BLaER1 (cell line): ENCODE measurements around the gene SKAP1.
A peak's percentile ranks its signal among the peaks of the same experiment; 100 is the strongest.

Source experiments
- H3K27ac ChIP-seq: shearing (Covaris generic); formaldehyde crosslinking; 2 replicates; pipeline ENCODE4 v1.8.1; 2022
- H3K27me3 ChIP-seq: shearing (Covaris generic); formaldehyde crosslinking; 2 replicates; pipeline ENCODE4 v1.8.1; 2022
- H3K36me3 ChIP-seq: shearing (Covaris generic); formaldehyde crosslinking; 2 replicates; pipeline ENCODE4 v1.8.1; 2022
- H3K4me1 ChIP-seq: shearing (Covaris generic); formaldehyde crosslinking; 2 replicates; pipeline ENCODE4 v1.8.1; 2022
- H3K4me2 ChIP-seq: shearing (Covaris generic); formaldehyde crosslinking; 2 replicates; pipeline ENCODE4 v1.8.1; 2022
- H3K4me3 ChIP-seq: shearing (Covaris generic); formaldehyde crosslinking; 2 replicates; pipeline ENCODE4 v1.8.1; 2022
- H3K9ac ChIP-seq: shearing (Covaris generic); formaldehyde crosslinking; 2 replicates; pipeline ENCODE4 v1.8.1; 2022
- H3K9me3 ChIP-seq: shearing (Covaris generic); formaldehyde crosslinking; 2 replicates; pipeline ENCODE4 v1.8.1; 2022
- H4K20me1 ChIP-seq: shearing (Covaris generic); formaldehyde crosslinking; 2 replicates; pipeline ENCODE4 v1.8.1; 2022
- Cebpa-rat ChIP-seq: shearing (Covaris generic); IDR thresholded peaks from 2 replicates; pipeline ENCODE4 v1.8.1; 2022

The SKAP1 gene

DNA sequence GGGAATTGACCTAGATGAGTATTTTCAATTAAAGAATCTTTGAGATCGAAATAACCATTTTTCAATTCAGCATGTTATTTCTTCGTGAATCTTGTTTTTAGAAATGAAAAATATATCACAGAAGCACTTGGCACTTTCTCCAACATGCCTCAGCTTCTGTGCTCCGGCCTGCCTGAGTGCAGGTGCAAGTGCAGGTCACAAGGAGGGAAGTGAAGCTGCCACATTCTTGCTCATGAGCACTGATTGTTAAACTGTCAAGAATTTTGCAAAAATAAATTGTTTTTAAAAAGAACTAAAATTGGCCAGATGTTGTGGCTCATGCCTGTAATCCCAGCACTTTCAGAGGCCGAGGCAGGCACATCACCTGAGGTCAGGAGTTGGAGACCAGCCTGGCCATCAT is 38.3 kb upstream of the SKAP1 start:
- H3K27ac ChIP-seq = no peak overlapping the region
- H3K9me3 ChIP-seq = no peaks in the 10 kb centered on the region
- H3K4me2 ChIP-seq = peak overlapping the region; percentile 29; the same call in 1 of the 2 replicates
- H3K27me3 ChIP-seq = no peaks in the 10 kb centered on the region
- H3K36me3 ChIP-seq = no peaks in the 10 kb centered on the region
- H4K20me1 ChIP-seq = no peaks in the 10 kb centered on the region
- H3K9ac ChIP-seq = no peak overlapping the region
- TF ChIP-seq Cebpa-rat = no peak
- H3K4me1 ChIP-seq = peaks cover 47% of the 10 kb centered on the region
- no peak overlapping the region for H3K4me3 ChIP-seq

DNA sequence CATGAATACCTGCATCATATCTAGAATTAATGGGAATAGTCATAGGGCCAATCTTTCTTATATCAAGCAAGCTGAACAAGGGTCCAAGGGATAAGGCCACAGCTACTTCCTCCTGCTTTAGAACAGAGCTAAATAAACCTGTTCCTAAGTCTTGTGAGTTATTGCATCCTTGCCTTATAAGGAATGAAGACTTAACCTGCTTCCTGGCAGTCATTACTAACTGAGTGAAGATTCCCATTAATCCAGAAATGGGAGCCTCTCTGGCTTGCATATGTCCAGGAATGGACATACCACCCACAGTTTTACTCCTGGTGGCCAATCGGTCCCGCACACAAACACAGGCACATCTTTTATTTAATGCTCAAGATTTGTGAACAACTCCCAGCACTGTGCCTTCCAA is 35.9 kb upstream of the SKAP1 start:
- Histone ChIP-seq H3K4me3 (no peak overlapping the region), H3K9ac (no peak overlapping the region), H3K27ac (no peak overlapping the region), H3K4me1 (peaks cover 24% of the 10 kb centered on the region), H3K36me3 (no peaks in the 10 kb centered on the region), H3K27me3 (no peaks in the 10 kb centered on the region), H3K9me3 (no peaks in the 10 kb centered on the region), H4K20me1 (no peaks in the 10 kb centered on the region), H3K4me2 (no peak overlapping the region)
- TF ChIP-seq Cebpa-rat = no peak

DNA sequence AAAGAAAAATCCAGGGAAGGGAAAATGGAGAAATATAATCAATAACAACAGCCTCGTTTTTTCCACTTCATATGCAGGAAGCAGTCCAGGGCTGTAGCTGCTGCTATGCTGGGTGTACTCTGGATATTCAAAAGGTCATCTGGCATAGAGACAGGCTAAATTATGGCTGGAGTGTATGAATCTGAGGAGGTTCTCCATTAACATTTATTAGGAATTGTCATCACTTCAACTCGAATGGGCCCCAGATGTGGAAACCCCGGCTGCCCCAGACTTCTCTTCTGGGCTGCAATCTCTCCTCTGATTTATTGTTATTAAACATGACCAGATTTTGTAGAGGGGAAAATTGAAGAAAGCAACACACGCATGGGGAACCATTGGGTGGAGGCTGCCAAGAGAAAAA is 33.5 kb upstream of the SKAP1 start:
- Histone ChIP-seq H4K20me1 (no peaks in the 10 kb centered on the region), H3K27me3 (no peaks in the 10 kb centered on the region), H3K27ac (no peak overlapping the region), H3K4me1 (peaks cover 7% of the 10 kb centered on the region; the same call in 1 of the 2 replicates), H3K9ac (no peak overlapping the region), H3K4me3 (no peak overlapping the region), H3K9me3 (no peaks in the 10 kb centered on the region), H3K36me3 (no peaks in the 10 kb centered on the region), H3K4me2 (no peak overlapping the region)
- TF ChIP-seq Cebpa-rat = no peak

DNA sequence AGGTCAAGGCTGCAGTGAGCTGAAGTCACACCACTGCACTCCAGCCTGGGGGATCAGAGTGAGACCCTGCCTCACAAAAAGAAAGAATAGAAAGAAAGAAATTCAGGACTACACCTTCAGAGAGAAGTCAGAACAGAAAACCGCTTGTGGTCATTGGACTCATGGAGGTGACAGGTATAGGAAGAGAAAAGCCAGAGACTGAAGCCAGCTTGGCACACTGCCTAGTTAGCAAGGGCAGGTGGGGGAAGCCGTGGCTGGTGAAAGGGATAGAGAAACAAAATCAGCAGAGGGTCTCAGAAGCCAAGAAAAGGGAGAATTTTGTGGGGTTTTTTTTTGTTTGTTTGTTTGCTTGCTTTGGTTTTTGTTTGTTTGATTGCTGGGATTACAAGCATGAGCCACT is 32.9 kb upstream of the SKAP1 start:
- H4K20me1 ChIP-seq = no peaks in the 10 kb centered on the region
- H3K27ac ChIP-seq = no peak overlapping the region
- H3K27me3 ChIP-seq = no peaks in the 10 kb centered on the region
- H3K4me3 ChIP-seq = no peak overlapping the region
- no peak overlapping the region for H3K4me2 ChIP-seq
- H3K36me3 ChIP-seq = no peaks in the 10 kb centered on the region
- H3K9me3 ChIP-seq = no peaks in the 10 kb centered on the region
- H3K4me1 ChIP-seq = peaks cover 1% of the 10 kb centered on the region; the same call in 1 of the 2 replicates
- no peak overlapping the region for H3K9ac ChIP-seq
- no peak for TF ChIP-seq Cebpa-rat

DNA sequence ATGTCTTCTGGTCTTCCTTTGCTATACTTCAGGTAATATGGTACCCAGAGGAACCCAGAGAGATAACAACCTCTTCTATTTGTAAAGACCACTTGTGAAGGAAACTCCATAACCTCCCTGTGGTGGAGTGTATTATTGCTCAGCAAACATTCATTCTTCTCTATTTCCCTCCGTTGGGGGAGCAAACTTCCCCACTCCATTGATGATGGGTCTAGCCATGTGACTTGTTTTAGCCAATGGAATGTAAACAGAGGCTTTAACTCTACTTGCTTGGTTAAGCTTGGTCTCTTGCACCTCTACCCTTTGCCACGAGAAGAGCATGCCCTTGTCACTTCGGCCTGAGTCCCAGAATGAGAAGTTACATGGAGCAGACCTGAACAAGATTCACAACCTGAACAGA is 30.0 kb upstream of the SKAP1 start:
- peaks cover 5% of the 10 kb centered on the region for H3K9me3 ChIP-seq
- H3K4me2 ChIP-seq = no peak overlapping the region
- no peaks in the 10 kb centered on the region for H3K27me3 ChIP-seq
- TF ChIP-seq Cebpa-rat = no peak
- H3K27ac ChIP-seq = no peak overlapping the region
- no peak overlapping the region for H3K9ac ChIP-seq
- no peak overlapping the region for H3K4me3 ChIP-seq
- peaks cover 14% of the 10 kb centered on the region for H3K4me1 ChIP-seq
- H4K20me1 ChIP-seq = no peaks in the 10 kb centered on the region
- H3K36me3 ChIP-seq = no peaks in the 10 kb centered on the region

DNA sequence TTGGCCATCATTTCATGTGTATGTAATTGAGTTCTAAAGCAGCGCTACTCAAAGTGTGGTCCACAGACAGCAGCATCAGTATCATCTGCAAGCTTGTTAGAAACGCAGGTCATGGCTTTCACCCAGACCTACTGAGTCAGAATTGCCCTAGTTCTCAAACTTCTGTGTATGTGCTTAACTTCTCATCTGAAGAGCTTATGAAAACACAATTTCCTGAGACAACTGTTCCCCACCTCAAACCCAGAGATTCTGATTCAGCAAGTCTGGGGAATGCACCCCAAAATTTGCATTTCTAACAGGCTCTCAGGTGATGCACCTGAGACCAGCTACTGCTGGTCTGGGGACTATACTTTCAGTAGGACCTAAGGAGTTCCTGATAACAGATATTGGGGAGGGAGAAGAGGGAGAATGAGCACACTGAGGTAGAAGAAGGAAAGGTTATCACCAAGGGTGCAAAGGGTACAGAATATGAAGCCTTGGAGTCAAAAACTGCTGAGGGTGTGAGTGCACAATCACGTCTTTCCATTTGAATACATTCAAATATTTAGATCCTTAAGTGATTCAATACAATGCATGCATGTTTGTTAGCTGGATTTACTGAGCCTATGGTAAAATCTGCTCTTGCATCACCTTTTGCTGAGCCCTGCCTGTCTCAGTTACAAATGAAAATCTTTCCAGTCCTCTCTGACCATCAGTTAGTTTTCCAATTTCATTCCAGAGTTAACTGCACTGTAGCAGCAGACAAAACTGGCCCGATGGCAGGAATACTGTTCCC is 29.2 kb upstream of the SKAP1 start:
- Histone ChIP-seq H3K9me3 (peaks cover 13% of the 10 kb centered on the region), H3K4me2 (no peak overlapping the region), H3K9ac (no peak overlapping the region), H3K27ac (no peak overlapping the region), H3K27me3 (no peaks in the 10 kb centered on the region), H3K36me3 (no peaks in the 10 kb centered on the region), H3K4me1 (peaks cover 16% of the 10 kb centered on the region), H3K4me3 (no peak overlapping the region), H4K20me1 (no peaks in the 10 kb centered on the region)
- no peak for TF ChIP-seq Cebpa-rat

DNA sequence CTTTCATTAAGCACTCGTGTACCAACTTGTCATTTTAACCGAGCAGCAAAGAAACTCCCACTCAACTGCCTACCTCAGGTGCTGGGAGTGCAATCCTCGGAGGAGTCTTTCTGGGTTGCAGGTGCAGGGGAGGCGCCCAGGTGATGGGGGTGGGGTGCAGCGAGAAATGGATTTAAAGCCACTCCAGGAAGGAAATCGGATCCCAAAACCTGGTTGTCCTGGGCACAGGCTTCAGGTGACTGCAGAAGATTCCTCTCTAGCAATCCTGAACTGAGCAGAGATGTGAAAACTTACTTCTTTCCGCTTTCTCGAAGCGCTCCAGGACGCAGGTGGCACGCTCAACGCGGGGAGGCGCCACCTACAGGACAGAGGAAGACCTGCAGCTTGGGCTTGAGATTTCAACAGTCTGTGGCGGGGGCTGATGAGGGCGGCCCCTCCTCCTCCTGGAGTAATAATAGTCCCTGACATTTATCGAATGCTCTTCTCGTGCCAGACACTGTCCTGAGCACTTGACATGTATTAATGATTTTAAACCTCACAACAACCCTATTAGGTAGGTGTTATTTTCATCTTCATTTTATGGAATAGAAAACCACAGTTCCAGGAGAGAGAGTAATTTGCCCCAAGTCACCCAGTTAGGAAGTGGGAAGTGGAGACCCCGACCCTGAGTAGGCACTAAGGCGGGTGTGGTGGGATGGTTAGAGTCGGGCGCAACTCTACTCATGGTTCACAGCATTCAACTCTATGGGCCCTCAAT is 27.2 kb upstream of the SKAP1 start:
- H3K4me3 ChIP-seq = no peak overlapping the region
- no peak overlapping the region for H3K9ac ChIP-seq
- H3K27ac ChIP-seq = no peak overlapping the region
- TF ChIP-seq Cebpa-rat = no peak
- H3K27me3 ChIP-seq = no peaks in the 10 kb centered on the region
- H4K20me1 ChIP-seq = no peaks in the 10 kb centered on the region
- H3K4me2 ChIP-seq = peak overlapping the region; percentile 47
- H3K9me3 ChIP-seq = peaks cover 17% of the 10 kb centered on the region
- peaks cover 36% of the 10 kb centered on the region for H3K4me1 ChIP-seq
- H3K36me3 ChIP-seq = no peaks in the 10 kb centered on the region

DNA sequence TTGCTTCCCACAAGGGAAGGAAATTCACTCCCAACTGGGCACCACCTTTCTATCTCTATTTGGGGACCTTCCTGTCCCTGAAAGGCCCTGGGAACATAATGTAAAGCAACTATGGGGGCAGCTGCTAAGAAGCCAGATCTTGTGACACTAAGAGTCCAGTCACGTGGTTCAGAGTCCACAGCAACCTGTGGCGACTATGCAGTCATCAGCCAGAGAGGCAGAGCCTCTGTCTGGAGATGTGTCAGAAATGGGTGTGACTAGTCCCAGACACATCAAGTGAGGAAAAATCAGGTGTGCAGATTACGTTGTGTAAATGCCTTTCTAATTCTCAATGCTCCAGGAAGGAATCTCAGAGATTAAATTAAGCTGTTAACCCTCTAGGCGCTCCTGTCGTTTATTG is 26.6 kb upstream of the SKAP1 start:
- peak overlapping the region; percentile 47 for H3K4me2 ChIP-seq
- peaks cover 38% of the 10 kb centered on the region for H3K4me1 ChIP-seq
- no peak overlapping the region for H3K9ac ChIP-seq
- H3K9me3 ChIP-seq = peaks cover 17% of the 10 kb centered on the region
- no peak for TF ChIP-seq Cebpa-rat
- H3K36me3 ChIP-seq = no peaks in the 10 kb centered on the region
- H3K4me3 ChIP-seq = no peak overlapping the region
- no peaks in the 10 kb centered on the region for H4K20me1 ChIP-seq
- no peak overlapping the region for H3K27ac ChIP-seq
- H3K27me3 ChIP-seq = no peaks in the 10 kb centered on the region

DNA sequence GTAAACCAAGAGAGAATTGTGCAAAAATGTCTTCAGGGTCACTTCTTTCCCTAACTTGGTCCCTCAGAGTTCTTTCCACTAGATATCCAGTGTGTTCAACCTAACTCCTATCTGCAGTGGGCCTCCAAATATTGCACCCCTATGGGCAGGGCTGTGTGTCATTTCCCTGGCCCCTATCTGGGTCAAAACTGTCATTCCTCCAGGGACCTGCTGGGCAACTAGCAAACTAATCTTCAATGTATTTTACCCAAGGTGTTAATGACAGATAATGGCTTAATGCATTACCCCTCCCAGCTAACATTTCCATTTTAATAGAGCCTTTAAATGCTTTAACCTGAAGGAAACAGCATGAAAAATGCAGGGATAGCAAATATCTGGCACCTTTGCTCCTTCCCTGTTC is 25.8 kb upstream of the SKAP1 start:
- Histone ChIP-seq H3K27me3 (no peaks in the 10 kb centered on the region), H3K36me3 (no peaks in the 10 kb centered on the region), H4K20me1 (no peaks in the 10 kb centered on the region), H3K4me1 (peaks cover 38% of the 10 kb centered on the region), H3K4me2 (no peak overlapping the region), H3K4me3 (no peak overlapping the region), H3K9me3 (peaks cover 17% of the 10 kb centered on the region), H3K27ac (no peak overlapping the region), H3K9ac (no peak overlapping the region)
- no peak for TF ChIP-seq Cebpa-rat

DNA sequence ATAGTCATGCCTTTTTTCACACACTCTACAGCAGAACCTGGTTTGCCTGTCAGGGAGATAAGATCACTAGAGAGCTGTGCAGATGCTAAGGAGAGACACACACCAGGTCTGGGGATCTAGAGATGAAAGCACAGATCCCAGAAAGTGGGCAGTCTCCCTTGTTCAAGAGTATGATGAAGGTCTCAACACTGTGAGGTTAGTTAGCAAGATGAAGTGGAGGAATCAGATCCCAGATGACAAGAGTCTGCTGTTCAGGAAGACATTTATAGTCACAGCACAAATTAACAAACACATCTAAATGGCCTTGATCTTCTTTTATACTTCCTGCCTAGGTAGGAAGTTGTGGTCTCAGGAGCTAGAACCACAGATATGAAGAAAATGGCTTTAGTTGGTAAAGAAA is 23.4 kb upstream of the SKAP1 start:
- Histone ChIP-seq H3K9me3 (peaks cover 17% of the 10 kb centered on the region), H3K4me1 (peaks cover 38% of the 10 kb centered on the region), H3K9ac (no peak overlapping the region), H3K4me3 (no peak overlapping the region), H4K20me1 (no peaks in the 10 kb centered on the region), H3K36me3 (no peaks in the 10 kb centered on the region), H3K27me3 (no peaks in the 10 kb centered on the region), H3K4me2 (peak overlapping the region; percentile 46), H3K27ac (no peak overlapping the region)
- TF ChIP-seq Cebpa-rat = no peak
